CD14-positive monocyte (primary cell): ENCODE results near the gene S100P. TPM values are rescaled to one million over a fixed set of nuclear protein-coding genes. Genes with fewer than 3 reads are reported as not detected.
A peak's percentile ranks its signal among the peaks of the same experiment; 100 is the strongest.

Source experiments
- DNase-seq, 3 donors: peaks; one replicate each; pipeline ENCODE4 v3.0.0-alpha.2; 2011 to 2022
- H2AFZ ChIP-seq: 2 replicates; pipeline ENCODE4 v1.6.0; 2012; ENCODE audit warnings: mild to moderate bottlenecking, low read depth, low read length, inconsistent platforms; ENCODE audit not compliant: insufficient read depth, poor library complexity, severe bottlenecking
- H3K27ac ChIP-seq, 2 donors: 1 replicate in 1 of 2; 2 replicates in 1 of 2; pipeline ENCODE4 v1.5.1; 2012 to 2013; ENCODE audit warnings: low read length in 2 of 2, control low read depth in 1 of 2, inconsistent platforms in 1 of 2, low read depth in 1 of 2, mild to moderate bottlenecking in 1 of 2
- H3K27me3 ChIP-seq, 2 donors: one replicate each; pipeline versions ENCODE4 v1.6.0 to v1.6.1; 2011 to 2013; ENCODE audit warnings: low read length in 2 of 2; ENCODE audit not compliant: control insufficient read depth in 2 of 2, insufficient read depth in 2 of 2
- H3K36me3 ChIP-seq, 2 donors: replicated peaks in 1 of 2; 1 replicate in 1 of 2; 2 replicates in 1 of 2; pipeline versions ENCODE4 v1.5.1 to v1.6.1; 2012 to 2013; ENCODE audit warnings: low read length in 2 of 2, control low read depth in 1 of 2, inconsistent platforms in 1 of 2, mild to moderate bottlenecking in 1 of 2; ENCODE audit not compliant: insufficient read depth in 2 of 2, control insufficient read depth in 1 of 2
- H3K4me1 ChIP-seq, 2 donors: 1 replicate in 1 of 2; 2 replicates in 1 of 2; pipeline versions ENCODE4 v1.5.1 to v1.6.1; 2012 to 2013; ENCODE audit warnings: low read length in 2 of 2, control low read depth in 1 of 2, inconsistent platforms in 1 of 2, mild to moderate bottlenecking in 1 of 2, moderate library complexity in 1 of 2; ENCODE audit not compliant: insufficient read depth in 2 of 2, control insufficient read depth in 1 of 2
- H3K4me2 ChIP-seq: replicated peaks from 2 replicates; pipeline ENCODE3; 2012; ENCODE audit warnings: low read length, moderate library complexity, mild to moderate bottlenecking; ENCODE audit not compliant: poor library complexity, severe bottlenecking; ENCODE audit errors: extremely low read depth
- H3K4me3 ChIP-seq, 3 experiments: fragments of 200-600 bp in 1 of 3; sonication (generic) in 1 of 3; replicated peaks in 1 of 3; 1 replicate in 2 of 3; 2 replicates in 1 of 3; pipeline ENCODE4 v1.5.1; 2011 to 2013; ENCODE audit warnings: low read length in 3 of 3, mild to moderate bottlenecking in 3 of 3, control low read depth in 2 of 3, low read depth in 2 of 3, inconsistent platforms in 1 of 3, moderate library complexity in 1 of 3
- H3K79me2 ChIP-seq: 2 replicates; pipeline ENCODE4 v1.6.0; 2012; ENCODE audit warnings: mild to moderate bottlenecking, control low read depth, inconsistent platforms, low read length, moderate library complexity; ENCODE audit not compliant: insufficient read depth
- H3K9ac ChIP-seq: 2 replicates; pipeline ENCODE4 v1.6.0; 2017; ENCODE audit warnings: low read length, mild to moderate bottlenecking; ENCODE audit not compliant: insufficient read depth, poor library complexity, severe bottlenecking
- H3K9me3 ChIP-seq, 2 donors: replicated peaks in 1 of 2; 1 replicate in 1 of 2; 2 replicates in 1 of 2; pipeline versions ENCODE4 v1.5.1 to v1.6.1; 2012 to 2013; ENCODE audit warnings: low read length in 2 of 2, control low read depth in 1 of 2; ENCODE audit not compliant: control insufficient read depth in 1 of 2, insufficient read depth in 1 of 2
- H4K20me1 ChIP-seq: 2 replicates; pipeline ENCODE4 v1.6.0; 2012; ENCODE audit warnings: mild to moderate bottlenecking, low read length, control low read depth, moderate library complexity; ENCODE audit not compliant: insufficient read depth
- H3K27ac Mint-ChIP-seq, 7 donors: one replicate each; pipeline ENCODE4 v1.8.0; 2020; ENCODE audit warnings: mild to moderate bottlenecking in 7 of 7, mixed read lengths in 7 of 7, moderate library complexity in 6 of 7, inconsistent platforms in 2 of 7
- H3K27me3 Mint-ChIP-seq, 3 donors: one replicate each; pipeline ENCODE4 v1.8.0; 2021 to 2022; ENCODE audit warnings: low read depth in 3 of 3, mild to moderate bottlenecking in 3 of 3, mixed read lengths in 3 of 3, moderate library complexity in 3 of 3, inconsistent platforms in 1 of 3
- H3K36me3 Mint-ChIP-seq, 2 donors: one replicate each; pipeline ENCODE4 v1.8.0; 2020; ENCODE audit warnings: mixed read lengths in 2 of 2, inconsistent platforms in 1 of 2, mild to moderate bottlenecking in 1 of 2
- H3K4me1 Mint-ChIP-seq: one replicate; pipeline ENCODE4 v1.8.0; 2020; ENCODE audit warnings: mild to moderate bottlenecking, mixed read lengths
- H3K4me3 Mint-ChIP-seq, 2 donors: one replicate each; pipeline ENCODE4 v1.8.0; 2020; ENCODE audit warnings: mild to moderate bottlenecking in 2 of 2, mixed read lengths in 2 of 2, moderate library complexity in 1 of 2
- H3K9me3 Mint-ChIP-seq, 7 donors: one replicate each; pipeline ENCODE4 v1.8.0; 2020 to 2022; ENCODE audit warnings: mixed read lengths in 7 of 7, mild to moderate bottlenecking in 6 of 7, moderate library complexity in 6 of 7, inconsistent platforms in 2 of 7
- WGBS: methylation state at CpG from one replicate; pipeline ENCODE4 v1.1.5; 2013; ENCODE audit warnings: missing lambda C conversion rate; ENCODE audit not compliant: insufficient coverage; 5-methylcytosine and 5-hydroxymethylcytosine counted together
- intact Hi-C, 2 donors: fragments of 100-400 bp; cut with micrococcal nuclease; formaldehyde crosslinking; loops; one replicate each; pipeline versions ENCODE4 v1.15.0 to v1.15.1; 2023
- polyA minus RNA-seq: library from RNA; depleted of rRNA, polyadenylated mRNA; stranded (reverse); fragments of >200 nt; gene quantifications from 2 replicates; pipeline ENCODE4 v1.2.3, GENCODE V29; 2012
- polyA plus RNA-seq, 3 donors: library from polyadenylated mRNA; depleted of rRNA in 1 of 3; unstranded in 2 of 3; stranded (reverse) in 1 of 3; fragments of 300-500 nt in 2 of 3; fragments of >200 nt in 1 of 3; fragmentation: Illumina TruSeq in 2 of 3; gene quantifications; 1 replicate in 2 of 3; 2 replicates in 1 of 3; pipeline ENCODE4 v1.2.3, GENCODE V29; 2012 to 2021
- total RNA-seq, 12 experiments: library from RNA in 1 of 12; stranded (reverse) in 1 of 12; fragments of 120-200 nt in 1 of 12; gene quantifications; one replicate each; pipeline ENCODE4 v1.2.4 and lab custom pipeline; 2013 to 2026; ENCODE audit warnings: mixed read lengths in 6 of 12, inconsistent platforms in 1 of 12
- TF ChIP-seq, protein P1 (sequence below): fragments of 200-600 bp; IDR thresholded peaks from one replicate; pipeline ENCODE4 v1.8.0; 2022; ENCODE audit warnings: antibody characterized with exemption, mild to moderate bottlenecking

The S100P gene
- 20.6 TPM for total RNA-seq (2013)
- polyA plus RNA-seq (10 to 100 TPM; 13.6 to 71.2 (median 29.3) TPM), polyA minus RNA-seq (3.7 and 4.3 TPM in 2 replicates), total RNA-seq (lab: John Stamatoyannopoulos, UW) (0.46 to 11.4 (median 4.3) reads per million in 11 experiments)

DNA sequence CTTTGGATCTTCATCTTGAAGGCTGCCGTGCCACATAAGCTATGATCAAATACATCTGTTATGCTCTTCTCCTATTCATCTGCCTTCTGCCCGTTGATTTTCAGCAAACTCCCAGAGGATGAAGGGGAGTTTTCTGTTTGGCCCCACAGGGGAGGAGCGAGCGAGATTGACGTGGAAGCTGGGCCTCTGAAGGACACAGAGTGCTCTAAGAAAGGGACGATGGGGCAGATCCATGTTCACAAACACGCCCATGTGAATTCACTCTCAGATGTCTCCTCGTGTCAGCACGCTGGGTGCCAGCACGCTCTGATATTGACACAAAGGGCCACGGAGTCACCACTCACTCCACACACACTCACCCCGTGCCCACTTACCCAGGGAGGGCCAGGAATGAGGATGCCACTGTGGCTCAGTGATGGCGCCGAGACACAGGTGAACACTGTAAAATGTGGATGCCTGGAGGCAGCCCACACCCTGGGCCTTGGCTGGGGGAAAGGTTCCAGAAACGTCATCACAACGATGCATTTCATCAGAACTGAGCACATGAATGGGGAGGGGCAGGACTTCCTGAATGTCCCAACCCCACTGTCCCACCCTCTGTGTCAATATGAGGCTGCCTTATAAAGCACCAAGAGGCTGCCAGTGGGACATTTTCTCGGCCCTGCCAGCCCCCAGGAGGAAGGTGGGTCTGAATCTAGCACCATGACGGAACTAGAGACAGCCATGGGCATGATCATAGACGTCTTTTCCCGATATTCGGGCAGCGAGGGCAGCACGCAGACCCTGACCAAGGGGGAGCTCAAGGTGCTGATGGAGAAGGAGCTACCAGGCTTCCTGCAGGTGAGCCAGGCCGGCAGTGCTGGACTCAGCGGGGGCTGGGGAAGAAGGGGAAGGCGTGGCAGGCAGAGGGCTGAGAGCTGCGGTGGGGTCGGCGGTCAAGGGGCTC is at the start of gene S100P:
S100P (plus strand) TSS at position 648 of the 946 bp plus-strand sequence; CDS start at position 703, 55 bp downstream.
- Mint-ChIP-seq H3K36me3 (peaks cover 3% of the 10 kb centered on the region in 2 donors), H3K27me3 (peaks cover 0 to 6% (median 0%) of the 10 kb centered on the region in 3 donors), H3K9me3 (no peaks in the 10 kb centered on the region), H3K4me3 (peak within 1 kb of the TSS; percentile 62 to 83), H3K4me1 (peaks cover 68% of the 10 kb centered on the region), H3K27ac (peak within 1 kb of the TSS; percentile 63 to 92 (median 85))
- no peaks in the 10 kb centered on the region for H3K27me3 ChIP-seq
- peaks cover 20% of the 10 kb centered on the region for H3K79me2 ChIP-seq
- intact Hi-C loops = no loop called here
- H3K9me3 ChIP-seq = no peaks in the 10 kb centered on the region
- WGBS = 88% methylated on average over 24 of the region's 29 CpGs
- peak; percentile 34 to 77 (median 54) for DNase-seq
- H3K36me3 ChIP-seq = no peaks in the 10 kb centered on the region
- peak within 1 kb of the TSS; percentile 72 to 77 for H3K27ac ChIP-seq
- TF ChIP-seq, protein P1, sequence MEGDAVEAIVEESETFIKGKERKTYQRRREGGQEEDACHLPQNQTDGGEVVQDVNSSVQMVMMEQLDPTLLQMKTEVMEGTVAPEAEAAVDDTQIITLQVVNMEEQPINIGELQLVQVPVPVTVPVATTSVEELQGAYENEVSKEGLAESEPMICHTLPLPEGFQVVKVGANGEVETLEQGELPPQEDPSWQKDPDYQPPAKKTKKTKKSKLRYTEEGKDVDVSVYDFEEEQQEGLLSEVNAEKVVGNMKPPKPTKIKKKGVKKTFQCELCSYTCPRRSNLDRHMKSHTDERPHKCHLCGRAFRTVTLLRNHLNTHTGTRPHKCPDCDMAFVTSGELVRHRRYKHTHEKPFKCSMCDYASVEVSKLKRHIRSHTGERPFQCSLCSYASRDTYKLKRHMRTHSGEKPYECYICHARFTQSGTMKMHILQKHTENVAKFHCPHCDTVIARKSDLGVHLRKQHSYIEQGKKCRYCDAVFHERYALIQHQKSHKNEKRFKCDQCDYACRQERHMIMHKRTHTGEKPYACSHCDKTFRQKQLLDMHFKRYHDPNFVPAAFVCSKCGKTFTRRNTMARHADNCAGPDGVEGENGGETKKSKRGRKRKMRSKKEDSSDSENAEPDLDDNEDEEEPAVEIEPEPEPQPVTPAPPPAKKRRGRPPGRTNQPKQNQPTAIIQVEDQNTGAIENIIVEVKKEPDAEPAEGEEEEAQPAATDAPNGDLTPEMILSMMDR = no peak
- H3K4me1 ChIP-seq = peaks cover 45 to 63% of the 10 kb centered on the region in 2 donors
- peak within 1 kb of the TSS; percentile 73 for H2AFZ ChIP-seq
- H4K20me1 ChIP-seq = no peaks in the 10 kb centered on the region
- peak within 1 kb of the TSS; percentile 55 for H3K9ac ChIP-seq
- peak within 1 kb of the TSS; percentile 5 to 67 (median 21) for H3K4me3 ChIP-seq
- H3K4me2 ChIP-seq = peak within 1 kb of the TSS; percentile 65

DNA sequence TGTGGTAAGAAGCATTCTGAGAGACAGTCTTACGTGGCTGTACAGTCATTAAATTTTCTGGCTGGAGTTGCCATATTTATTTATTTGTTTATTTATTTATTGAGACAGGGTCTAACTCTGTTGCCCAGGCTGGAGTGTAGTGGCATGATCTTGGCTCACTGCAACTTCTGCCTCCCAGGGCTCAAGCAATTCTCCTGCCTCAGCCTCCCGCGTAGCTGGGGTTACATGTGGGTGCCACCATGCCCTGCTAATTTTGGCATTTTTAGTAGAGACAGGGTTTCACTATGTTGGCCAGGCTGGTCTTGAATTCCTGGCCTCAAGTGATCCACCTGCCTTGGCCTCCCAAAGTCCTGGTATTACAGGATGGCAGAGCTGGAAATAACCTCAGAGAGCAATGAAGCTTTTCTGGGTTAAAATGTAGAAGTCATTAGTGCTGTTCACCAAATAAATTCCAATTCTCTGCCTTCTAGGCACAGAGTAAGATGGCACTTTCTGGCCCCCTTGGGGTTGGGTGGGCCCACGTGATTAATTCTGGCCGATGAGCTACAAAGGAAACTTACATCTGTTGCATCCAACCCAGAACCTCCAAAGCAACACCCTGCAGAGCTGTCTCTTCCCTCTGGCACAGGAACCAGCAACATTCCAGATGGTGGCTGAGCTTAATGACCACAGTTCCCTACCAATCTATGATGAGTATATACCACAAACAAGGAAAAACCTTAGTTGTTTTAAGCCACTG is 48.7 kb upstream of the S100P start:
- Mint-ChIP-seq H3K27ac (no peak overlapping the region), H3K9me3 (peaks cover 2 to 12% (median 8%) of the 10 kb centered on the region in 7 donors), H3K36me3 (peaks cover 18 to 23% of the 10 kb centered on the region in 2 donors), H3K4me3 (no peak overlapping the region), H3K4me1 (peaks cover 24% of the 10 kb centered on the region), H3K27me3 (no peaks in the 10 kb centered on the region)
- Histone ChIP-seq H3K27ac (no peak overlapping the region), H3K9me3 (no peaks in the 10 kb centered on the region), H2AFZ (no peak overlapping the region), H3K9ac (no peak overlapping the region), H3K27me3 (no peaks in the 10 kb centered on the region), H3K4me1 (peaks cover 15 to 25% of the 10 kb centered on the region in 2 donors), H3K4me3 (no peak overlapping the region), H3K79me2 (peaks cover 21% of the 10 kb centered on the region), H3K36me3 (peaks cover 16 to 17% of the 10 kb centered on the region in 2 donors), H3K4me2 (no peak overlapping the region), H4K20me1 (peaks cover 24% of the 10 kb centered on the region)
- TF ChIP-seq, protein P1 = no peak
- DNase-seq = no peak
- intact Hi-C loops = loop anchor here in 1 of 2 donors (5.0 kb wide), 2 partner anchors 32 to 72 kb away; partner anchors contain the start of gene BLOC1S4
- WGBS = 75% methylated on average over 4 of the region's 5 CpGs
